NCI-H1417 treated with DMSO at 0.1 percent for 48 hours (cell line): ENCODE data around the gene CPEB1.

Experiments used
- DNase-seq: peaks from one replicate; lab custom pipeline; 2025; lab: John Stamatoyannopoulos, UW

Gene CPEB1

DNA sequence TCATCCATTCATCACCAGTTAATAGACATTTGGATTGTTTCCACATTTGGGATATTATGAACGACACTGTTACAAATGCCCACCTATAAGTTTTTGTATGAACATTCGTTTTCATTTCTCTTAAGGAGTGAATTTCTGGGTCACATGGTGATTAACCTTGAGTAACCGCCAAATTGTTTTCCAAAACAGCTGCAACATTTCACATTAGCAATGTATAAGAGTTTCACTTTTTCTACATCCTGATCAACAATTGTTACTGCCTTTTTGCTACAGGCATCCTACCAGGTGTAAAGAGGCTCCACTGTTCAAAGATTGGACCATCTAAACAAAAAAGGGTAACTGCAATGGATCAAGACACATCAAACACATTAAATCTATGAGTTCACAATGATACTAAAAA is 52.0 kb downstream of the CPEB1 start:
- DNase-seq: no peak

DNA sequence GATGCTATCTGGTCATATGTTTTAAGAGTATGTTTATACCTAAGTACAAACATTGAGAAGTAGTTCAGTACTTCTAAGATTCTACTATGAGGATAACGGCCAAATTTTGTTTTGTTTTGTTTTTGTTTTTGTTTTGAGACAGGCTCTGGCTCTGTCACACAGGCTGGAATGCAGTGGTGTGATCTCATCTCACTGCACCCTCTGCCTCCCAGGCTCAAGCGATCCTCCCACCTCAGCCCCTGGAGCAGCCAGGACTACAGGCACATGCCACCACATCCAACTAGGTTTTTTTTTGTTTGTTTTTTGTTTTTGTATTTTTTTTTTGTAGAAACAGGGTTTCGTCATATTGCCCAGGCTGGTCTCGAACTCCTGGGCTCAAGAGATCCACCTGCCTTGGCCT is 59.4 kb downstream of the CPEB1 start:
- no peak for DNase-seq

GRCh38 chr15:82585072-82585471 is 62.1 kb downstream of the CPEB1 start:
- no peak for DNase-seq

DNA sequence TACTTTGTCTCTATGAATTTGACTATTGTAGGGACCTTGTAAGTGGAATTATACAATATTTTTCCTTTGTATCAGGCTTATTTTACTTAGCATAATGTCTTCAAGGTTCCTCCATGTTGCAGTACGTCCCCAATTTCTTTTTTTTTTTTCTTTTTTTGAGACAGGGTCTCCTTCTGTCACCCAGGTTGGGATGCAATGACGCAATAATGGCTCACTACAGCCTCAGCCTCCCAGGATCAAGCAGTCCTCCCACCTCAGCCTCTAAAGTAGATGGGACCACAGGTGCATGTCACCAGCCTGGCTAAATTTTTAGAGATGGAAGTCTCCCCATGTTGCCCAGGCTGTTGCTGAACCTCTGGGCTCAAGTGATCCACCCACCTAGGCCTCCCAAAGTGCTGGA is 66.5 kb downstream of the CPEB1 start:
- no peak for DNase-seq

- no peak for DNase-seq
Measured at GRCh38 chr15:82575335-82575734, 71.8 kb downstream of the CPEB1 start.

- DNase-seq: no peak
Measured at GRCh38 chr15:82572986-82573385, 74.2 kb downstream of the CPEB1 start.

DNA sequence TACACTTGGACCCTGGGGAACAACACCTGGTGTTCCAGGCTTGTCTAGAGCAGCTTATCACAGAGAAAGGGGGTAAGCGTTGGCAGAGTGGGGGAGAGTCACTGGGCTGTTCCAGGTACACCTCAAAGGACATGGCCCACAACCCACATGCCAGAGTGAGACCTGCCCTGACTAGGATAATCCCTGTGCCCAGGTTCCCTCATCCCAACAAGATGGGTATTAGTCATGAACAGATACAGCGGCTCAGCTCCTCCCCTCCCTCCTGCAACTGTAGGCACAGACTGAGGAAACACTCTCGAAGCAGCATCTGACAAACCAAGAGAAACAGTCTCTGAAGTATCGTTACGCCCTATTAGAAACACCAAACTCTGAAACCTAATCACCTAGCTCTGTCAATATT is 74.9 kb downstream of the CPEB1 start:
- DNase-seq: no peak

DNA sequence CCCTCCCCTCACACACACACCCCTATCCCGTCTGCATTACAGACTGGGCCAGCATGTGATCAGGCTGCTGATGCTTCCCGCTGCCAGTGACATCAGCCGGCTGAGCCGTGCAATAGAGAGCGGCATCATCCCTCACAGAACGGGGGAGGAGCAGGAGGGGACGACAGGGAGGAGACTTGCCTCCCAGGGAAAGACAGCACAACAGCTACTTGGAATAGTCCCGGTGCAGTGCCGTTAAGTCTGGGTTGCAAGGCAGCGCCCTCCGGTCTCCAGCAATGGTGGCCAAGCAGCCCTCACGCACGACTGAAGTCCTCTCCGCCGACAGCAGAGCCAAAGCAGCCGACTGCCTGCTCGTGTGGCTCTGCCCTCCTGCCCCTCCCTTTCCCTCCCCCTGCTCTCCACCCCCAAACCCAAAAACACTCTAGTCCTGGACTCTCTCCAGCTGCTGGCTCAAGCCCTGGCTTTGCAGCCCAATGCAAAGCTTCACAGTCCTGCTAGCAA is 75.4 kb downstream of the CPEB1 start:
- DNase-seq: no peak

- no peak for DNase-seq
Measured at GRCh38 chr15:82570721-82571508, 76.2 kb downstream of the CPEB1 start.

DNA sequence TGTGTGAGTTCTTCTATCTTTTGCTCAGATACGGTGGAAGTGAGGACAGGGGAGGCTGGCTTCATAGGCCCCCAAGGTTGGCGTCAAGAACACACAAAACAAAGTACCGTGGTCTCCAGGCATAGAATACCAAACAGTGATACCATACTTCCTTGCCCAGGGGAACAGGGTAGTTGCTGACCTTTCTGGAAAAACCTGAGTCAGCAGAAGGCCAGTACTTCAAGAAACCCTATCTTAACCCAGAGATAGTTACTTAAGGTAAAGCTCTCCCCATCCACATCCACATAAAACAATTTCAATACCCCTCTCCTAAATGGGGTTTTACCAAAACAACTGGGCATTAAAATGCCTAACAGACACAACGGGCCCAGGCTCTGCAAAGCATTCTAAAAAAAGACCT is 77.3 kb downstream of the CPEB1 start:
- DNase-seq: no peak

DNA sequence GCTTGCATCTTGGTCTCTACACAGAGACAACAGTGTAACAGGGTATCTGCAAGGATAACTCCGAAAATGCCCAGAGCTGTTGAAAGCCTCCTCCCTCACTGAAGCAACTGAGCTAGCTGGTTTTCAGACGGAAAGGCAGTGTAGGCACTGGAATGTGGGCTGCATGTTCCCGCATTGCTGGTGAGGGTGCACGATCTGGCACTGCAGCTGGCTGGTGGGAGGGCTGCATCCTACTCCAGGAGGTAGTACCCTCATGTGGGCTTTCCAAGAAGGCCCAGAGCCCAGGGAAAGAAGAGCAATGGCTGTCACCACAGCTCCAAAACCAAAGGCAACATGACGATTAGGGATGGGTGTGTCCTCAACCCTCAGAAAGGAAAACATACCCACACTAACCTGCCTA is 78.2 kb downstream of the CPEB1 start:
- no peak for DNase-seq

DNA sequence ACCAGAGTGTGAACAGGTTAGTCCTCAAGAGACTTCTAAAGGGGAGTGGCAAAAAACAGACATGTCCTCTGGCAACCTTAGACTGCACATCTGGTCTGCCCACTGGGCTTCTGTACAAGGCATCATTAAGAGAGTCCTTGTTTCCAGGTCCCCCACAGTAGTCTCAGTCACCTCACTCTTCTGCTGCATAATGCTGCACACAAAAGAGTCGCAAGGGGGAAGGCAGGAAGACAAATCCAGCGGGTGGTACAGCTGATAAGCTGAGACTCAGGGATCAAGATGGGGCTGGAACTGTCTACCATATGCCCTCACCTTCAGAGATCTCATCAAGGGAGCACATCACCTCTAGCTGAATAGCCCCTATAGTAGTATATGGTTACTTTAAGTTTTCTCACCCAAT is 79.5 kb downstream of the CPEB1 start:
- no peak for DNase-seq

DNA sequence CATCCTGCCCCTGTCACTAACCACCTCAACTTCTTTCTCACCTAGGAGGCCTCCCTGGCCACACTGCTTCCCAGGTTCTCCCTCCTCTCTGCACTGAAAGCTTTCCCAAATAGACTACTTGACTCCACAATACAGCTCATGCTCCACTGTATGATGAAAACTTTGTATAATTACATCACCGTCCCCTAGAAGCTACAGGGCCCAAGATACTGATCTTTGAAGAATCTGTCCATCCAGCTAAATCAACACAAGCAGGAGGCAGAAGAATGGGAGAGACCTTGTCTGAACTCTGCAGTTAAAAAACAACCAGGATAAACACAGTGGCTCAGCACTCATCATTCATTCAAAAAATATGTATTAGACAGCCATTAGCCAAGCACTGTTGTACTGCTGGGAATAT is 80.5 kb downstream of the CPEB1 start:
- no peak for DNase-seq

GRCh38 chr15:82558502-82558901 is 88.7 kb downstream of the CPEB1 start:
- no peak for DNase-seq

- no peak for DNase-seq
Measured at GRCh38 chr15:82556315-82557035, 90.7 kb downstream of the CPEB1 start.

GRCh38 chr15:82554849-82555248 is 92.3 kb downstream of the CPEB1 start:
- DNase-seq: no peak

- DNase-seq: no peak
Measured at GRCh38 chr15:82554351-82554750, 92.8 kb downstream of the CPEB1 start.

DNA sequence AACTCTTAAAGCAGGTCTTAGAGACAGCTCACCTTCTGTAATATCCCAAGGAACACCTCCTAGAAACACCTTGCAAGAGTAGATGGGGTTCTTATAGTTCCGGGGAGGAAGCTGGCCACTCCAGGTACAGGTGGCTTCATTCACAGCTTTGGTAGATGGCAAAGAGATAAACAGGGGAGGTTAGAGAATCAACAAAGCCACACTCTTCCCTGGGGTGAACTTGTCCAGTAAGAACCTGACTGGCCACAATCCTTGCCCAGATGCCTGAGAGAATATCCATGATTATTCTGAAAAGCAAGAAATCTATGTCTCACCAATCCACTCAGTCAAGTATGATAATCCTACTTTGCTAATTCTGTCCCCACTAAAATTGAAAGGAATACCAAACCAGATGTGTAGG is 93.3 kb downstream of the CPEB1 start:
- no peak for DNase-seq

GRCh38 chr15:82552861-82553260 is 94.3 kb downstream of the CPEB1 start:
- no peak for DNase-seq

DNA sequence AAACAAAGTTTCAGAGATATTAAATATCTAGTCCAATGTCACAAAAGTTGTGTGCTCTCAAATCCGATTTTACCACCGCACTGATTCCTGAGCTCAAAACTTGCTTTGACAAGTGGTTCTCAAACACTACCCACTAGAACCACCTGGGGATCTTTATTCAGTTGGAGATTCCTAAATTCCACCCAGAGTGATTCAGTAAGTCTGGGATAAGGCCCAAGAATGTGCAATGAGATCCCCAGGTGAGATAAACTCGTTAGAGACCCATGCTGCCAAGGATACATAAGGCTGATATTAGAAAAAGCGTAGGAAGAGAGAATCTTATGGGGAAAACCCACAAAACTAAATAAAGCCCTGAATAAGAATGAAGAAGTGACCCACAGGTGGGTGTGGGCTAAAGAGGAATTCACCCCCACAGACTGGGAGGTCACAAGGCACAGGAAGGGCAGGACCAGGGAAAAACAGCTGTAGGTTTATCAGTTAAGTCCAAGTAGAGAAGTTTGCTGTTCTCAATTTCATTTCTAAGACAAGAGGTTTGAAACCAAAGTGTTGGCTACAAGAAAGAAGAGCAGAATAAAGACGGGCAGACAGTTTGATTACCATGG is 95.4 kb downstream of the CPEB1 start:
- no peak for DNase-seq

- no peak for DNase-seq
Measured at GRCh38 chr15:82549199-82549665, 97.9 kb downstream of the CPEB1 start.

- DNase-seq: no peak
Measured at GRCh38 chr15:82548700-82549099, 98.5 kb downstream of the CPEB1 start.

- no peak for DNase-seq
Measured at GRCh38 chr15:82545478-82545877, 101.7 kb downstream of the CPEB1 start.
